Measurements from ENCODE around the gene BBOX1.
"Not testable (repeated sequence)": the region's sequence is repeated elsewhere in the genome, so short reads cannot be mapped to it uniquely, and the experiment has no call there.

BBOX1 gene

GRCh38 chr11:27115051-27115650 lies 74.5 kb downstream of the BBOX1 start:
- no peak for FAIRE-seq
- TF ChIP-seq PAX5 (IDR thresholded peaks at IDR 0.05; ENCODE audit: insufficient read depth, low read length, severe bottlenecking): no peak
- no peak for TF ChIP-seq POLR2AphosphoS5 (IDR thresholded peaks at IDR 0.05; ENCODE audit: low read depth, low read length)
- TF ChIP-seq POU2F2 (IDR thresholded peaks at IDR 0.05; ENCODE audit: low read depth, low read length): no peak
- no peak for TF ChIP-seq POLR2A (IDR thresholded peaks at IDR 0.05; ENCODE audit: low read depth, low read length)
- TF ChIP-seq TAF1 (IDR thresholded peaks at IDR 0.05; ENCODE audit: low read depth, low read length): no peak
- TF ChIP-seq SPI1 (IDR thresholded peaks at IDR 0.05; ENCODE audit: low read depth, low read length): no peak
- no peak for DNase-seq (ENCODE audit: insufficient read length, low spot score)

- no peak for FAIRE-seq
- no peak for DNase-seq (ENCODE audit: insufficient read length, low spot score)
- TF ChIP-seq TAF1 (IDR thresholded peaks at IDR 0.05; ENCODE audit: low read depth, low read length): no peak
- TF ChIP-seq PAX5 (IDR thresholded peaks at IDR 0.05; ENCODE audit: insufficient read depth, low read length, severe bottlenecking): no peak
- TF ChIP-seq POU2F2 (IDR thresholded peaks at IDR 0.05; ENCODE audit: low read depth, low read length): no peak
- no peak for TF ChIP-seq POLR2AphosphoS5 (IDR thresholded peaks at IDR 0.05; ENCODE audit: low read depth, low read length)
- no peak for TF ChIP-seq POLR2A (IDR thresholded peaks at IDR 0.05; ENCODE audit: low read depth, low read length)
- TF ChIP-seq SPI1 (IDR thresholded peaks at IDR 0.05; ENCODE audit: low read depth, low read length): no peak
These were observed 76.1 kb downstream of the BBOX1 start for GRCh38 chr11:27116684-27117083.

DNA sequence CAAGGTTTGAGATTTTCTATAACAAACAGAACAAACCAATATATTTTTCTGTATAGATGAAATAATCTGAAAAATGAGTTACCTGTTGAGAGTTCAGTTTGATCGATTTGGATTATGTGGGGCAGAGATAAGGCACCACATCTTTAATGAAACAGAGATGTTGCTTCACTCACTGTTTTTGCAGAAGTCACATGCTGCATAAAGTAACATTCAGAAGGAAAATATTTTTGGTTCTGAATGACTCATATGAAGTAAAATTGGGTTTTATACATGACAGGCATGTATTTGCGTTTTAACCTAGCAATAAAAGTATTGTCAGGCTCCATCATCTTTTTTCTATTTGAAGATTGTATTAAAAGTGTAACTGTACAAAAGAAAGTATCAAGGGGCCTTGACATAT lies 77.8 kb downstream of the BBOX1 start:
- DNase-seq (ENCODE audit: insufficient read length, low spot score) (no peak), FAIRE-seq (no peak)
- TF ChIP-seq POLR2A (IDR thresholded peaks at IDR 0.05; ENCODE audit: low read depth, low read length): no peak

DNA sequence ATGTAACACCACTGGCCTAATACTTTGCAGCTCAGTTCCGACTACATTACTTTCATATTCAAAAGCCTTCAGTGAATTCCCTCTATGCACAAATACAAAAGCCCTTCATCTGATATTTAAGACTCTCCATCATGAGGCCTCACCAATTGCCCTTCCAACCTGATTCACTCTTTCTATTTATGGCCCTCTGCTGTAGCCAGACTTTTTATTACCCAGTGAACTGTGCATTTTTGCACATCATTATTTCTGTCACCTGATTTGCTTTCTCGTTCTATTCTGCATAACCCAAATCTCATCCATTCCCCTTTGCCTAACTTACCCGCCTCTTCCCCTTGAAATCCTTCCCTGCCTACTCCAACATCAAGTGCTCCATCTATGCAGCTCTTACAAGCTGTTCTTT lies 78.3 kb downstream of the BBOX1 start:
- TF ChIP-seq POLR2A (IDR thresholded peaks at IDR 0.05; ENCODE audit: low read depth, low read length) (no peak), PAX5 (IDR thresholded peaks at IDR 0.05; ENCODE audit: insufficient read depth, low read length, severe bottlenecking) (no peak), SPI1 (IDR thresholded peaks at IDR 0.05; ENCODE audit: low read depth, low read length) (no peak), POLR2AphosphoS5 (IDR thresholded peaks at IDR 0.05; ENCODE audit: low read depth, low read length) (no peak)
- no peak for DNase-seq (ENCODE audit: insufficient read length, low spot score)
- FAIRE-seq: no peak

GRCh38 chr11:27119396-27119795 lies 78.8 kb downstream of the BBOX1 start:
- TF ChIP-seq POU2F2 (IDR thresholded peaks at IDR 0.05; ENCODE audit: low read depth, low read length) (no peak), POLR2A (IDR thresholded peaks at IDR 0.05; ENCODE audit: low read depth, low read length) (no peak), PAX5 (IDR thresholded peaks at IDR 0.05; ENCODE audit: insufficient read depth, low read length, severe bottlenecking) (no peak), TAF1 (IDR thresholded peaks at IDR 0.05; ENCODE audit: low read depth, low read length) (no peak), POLR2AphosphoS5 (IDR thresholded peaks at IDR 0.05; ENCODE audit: low read depth, low read length) (no peak), SPI1 (IDR thresholded peaks at IDR 0.05; ENCODE audit: low read depth, low read length) (no peak)
- no peak for FAIRE-seq
- no peak for DNase-seq (ENCODE audit: insufficient read length, low spot score)

- no peak for TF ChIP-seq POU2F2 (IDR thresholded peaks at IDR 0.05; ENCODE audit: low read depth, low read length)
- no peak for TF ChIP-seq TAF1 (IDR thresholded peaks at IDR 0.05; ENCODE audit: low read depth, low read length)
- no peak for TF ChIP-seq POLR2AphosphoS5 (IDR thresholded peaks at IDR 0.05; ENCODE audit: low read depth, low read length)
- TF ChIP-seq PAX5 (IDR thresholded peaks at IDR 0.05; ENCODE audit: insufficient read depth, low read length, severe bottlenecking): no peak
- no peak for TF ChIP-seq POLR2A (IDR thresholded peaks at IDR 0.05; ENCODE audit: low read depth, low read length)
- no peak for TF ChIP-seq SPI1 (IDR thresholded peaks at IDR 0.05; ENCODE audit: low read depth, low read length)
- FAIRE-seq: no peak
- no peak for DNase-seq (ENCODE audit: insufficient read length, low spot score)
These were observed 79.6 kb downstream of the BBOX1 start for GRCh38 chr11:27120211-27120610.

DNA sequence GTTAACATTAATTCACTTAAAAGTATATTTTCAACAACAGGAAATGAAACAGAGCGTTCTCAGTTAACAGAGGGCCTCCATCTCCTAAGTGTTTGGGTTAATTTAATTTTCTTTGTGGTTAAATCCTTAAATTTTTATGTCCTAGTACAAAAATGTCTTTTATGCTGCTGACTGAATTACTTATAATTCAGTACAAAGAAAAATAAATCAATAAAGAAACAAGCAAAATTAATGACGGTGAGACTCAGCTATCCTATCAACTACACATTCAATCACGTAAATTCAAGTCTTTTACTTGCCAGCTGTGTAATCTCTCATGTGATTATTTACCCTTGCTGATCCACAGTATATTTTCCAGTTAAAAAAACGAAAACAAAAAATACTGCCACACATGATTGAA lies 81.4 kb downstream of the BBOX1 start:
- DNase-seq (ENCODE audit: insufficient read length, low spot score): no peak
- TF ChIP-seq POLR2A (IDR thresholded peaks at IDR 0.05; ENCODE audit: low read depth, low read length): no peak
- TF ChIP-seq PAX5 (IDR thresholded peaks at IDR 0.05; ENCODE audit: insufficient read depth, low read length, severe bottlenecking): no peak
- no peak for TF ChIP-seq SPI1 (IDR thresholded peaks at IDR 0.05; ENCODE audit: low read depth, low read length)
- TF ChIP-seq POLR2AphosphoS5 (IDR thresholded peaks at IDR 0.05; ENCODE audit: low read depth, low read length): no peak
- TF ChIP-seq TAF1 (IDR thresholded peaks at IDR 0.05; ENCODE audit: low read depth, low read length): no peak
- TF ChIP-seq POU2F2 (IDR thresholded peaks at IDR 0.05; ENCODE audit: low read depth, low read length): no peak
- FAIRE-seq: no peak

DNA sequence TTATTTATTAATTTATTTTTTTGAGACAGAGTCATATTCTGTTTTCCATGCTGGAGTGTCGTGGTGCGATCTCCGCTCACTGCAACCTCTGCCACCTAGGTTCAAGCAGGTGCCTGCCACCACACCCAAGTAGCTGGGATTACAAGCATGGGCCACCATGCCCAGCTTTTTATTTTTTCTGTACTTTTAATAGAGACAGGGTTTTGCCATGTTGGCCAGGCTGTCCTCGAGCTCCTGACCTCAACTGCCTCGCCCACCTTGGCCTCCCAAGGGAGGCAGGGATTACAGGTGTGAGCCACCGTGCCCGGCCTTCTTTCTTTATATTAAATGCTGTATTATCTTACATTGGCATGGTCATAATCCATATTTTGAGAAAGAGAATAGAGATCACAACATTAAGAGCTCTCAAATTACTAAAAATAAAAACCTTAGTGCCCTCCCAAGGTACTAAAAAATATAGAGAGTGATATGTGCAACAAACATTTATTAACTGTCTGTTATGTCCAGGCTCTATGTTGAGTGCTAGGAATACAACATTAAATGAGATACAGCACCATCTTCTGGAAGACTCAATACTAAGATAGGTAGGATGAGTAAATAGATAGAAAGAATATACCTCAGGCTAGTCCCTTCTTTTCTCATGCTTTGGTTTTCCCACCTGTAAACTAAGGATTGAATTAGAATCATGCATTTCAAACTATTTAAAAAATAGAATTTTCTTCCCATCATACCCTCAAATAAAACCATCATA lies 84.1 kb downstream of the BBOX1 start:
- no peak for TF ChIP-seq PAX5 (IDR thresholded peaks at IDR 0.05; ENCODE audit: insufficient read depth, low read length, severe bottlenecking)
- no peak for TF ChIP-seq SPI1 (IDR thresholded peaks at IDR 0.05; ENCODE audit: low read depth, low read length)
- no peak for TF ChIP-seq POLR2A (IDR thresholded peaks at IDR 0.05; ENCODE audit: low read depth, low read length)
- TF ChIP-seq TAF1 (IDR thresholded peaks at IDR 0.05; ENCODE audit: low read depth, low read length): no peak
- DNase-seq (ENCODE audit: insufficient read length, low spot score): no peak
- no peak for FAIRE-seq

DNA sequence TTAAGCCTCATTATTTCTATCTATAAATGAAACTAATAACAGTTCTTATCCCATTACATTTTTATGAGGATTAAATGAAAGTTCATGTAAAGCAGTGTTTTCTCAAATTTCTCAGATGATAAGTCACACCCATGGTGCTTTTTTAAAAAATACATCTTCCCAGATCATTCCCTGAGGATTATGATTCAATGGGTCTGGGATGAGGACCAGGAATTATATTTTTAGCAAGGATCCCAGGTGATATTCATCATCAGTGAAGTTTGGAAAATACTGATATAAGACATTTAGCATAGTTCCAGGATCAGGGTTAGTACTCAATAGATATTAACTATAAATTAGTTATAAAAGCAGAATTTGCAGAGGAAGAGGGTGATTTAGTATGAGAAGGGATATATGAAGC lies 89.1 kb downstream of the BBOX1 start:
- no peak for FAIRE-seq
- no peak for TF ChIP-seq POU2F2 (IDR thresholded peaks at IDR 0.05; ENCODE audit: low read depth, low read length)
- no peak for TF ChIP-seq POLR2AphosphoS5 (IDR thresholded peaks at IDR 0.05; ENCODE audit: low read depth, low read length)
- TF ChIP-seq POLR2A (IDR thresholded peaks at IDR 0.05; ENCODE audit: low read depth, low read length): no peak
- no peak for TF ChIP-seq PAX5 (IDR thresholded peaks at IDR 0.05; ENCODE audit: insufficient read depth, low read length, severe bottlenecking)
- no peak for TF ChIP-seq TAF1 (IDR thresholded peaks at IDR 0.05; ENCODE audit: low read depth, low read length)
- no peak for TF ChIP-seq SPI1 (IDR thresholded peaks at IDR 0.05; ENCODE audit: low read depth, low read length)
- no peak for DNase-seq (ENCODE audit: insufficient read length, low spot score)

- DNase-seq (ENCODE audit: insufficient read length, low spot score): no peak
- TF ChIP-seq TAF1 (IDR thresholded peaks at IDR 0.05; ENCODE audit: low read depth, low read length): no peak
- no peak for TF ChIP-seq POLR2AphosphoS5 (IDR thresholded peaks at IDR 0.05; ENCODE audit: low read depth, low read length)
- TF ChIP-seq SPI1 (IDR thresholded peaks at IDR 0.05; ENCODE audit: low read depth, low read length): no peak
- TF ChIP-seq PAX5 (IDR thresholded peaks at IDR 0.05; ENCODE audit: insufficient read depth, low read length, severe bottlenecking): no peak
- TF ChIP-seq POLR2A (IDR thresholded peaks at IDR 0.05; ENCODE audit: low read depth, low read length): no peak
- TF ChIP-seq POU2F2 (IDR thresholded peaks at IDR 0.05; ENCODE audit: low read depth, low read length): no peak
- no peak for FAIRE-seq
These were observed 90.2 kb downstream of the BBOX1 start for GRCh38 chr11:27130806-27131205.

DNA sequence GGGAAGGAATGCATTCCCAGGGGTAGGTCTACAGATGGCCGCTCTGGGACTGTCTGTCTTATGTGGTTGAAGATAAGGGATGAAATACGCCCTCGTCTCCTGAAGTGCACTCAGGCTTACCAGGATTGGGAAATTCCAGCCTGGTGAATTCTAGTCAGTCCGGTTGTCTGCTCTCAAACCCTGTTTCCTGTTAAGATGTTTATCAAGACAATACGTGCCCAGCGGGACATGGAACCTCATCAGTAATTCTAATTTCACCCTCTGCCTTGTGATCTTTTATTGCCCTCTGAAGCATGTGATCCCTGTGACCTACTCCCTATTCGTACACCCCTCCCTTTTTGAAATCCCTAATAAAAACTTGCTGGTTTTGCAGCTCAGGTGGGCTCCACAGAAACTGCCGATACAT lies 95.3 kb downstream of the BBOX1 start:
- DNase-seq (ENCODE audit: insufficient read length, low spot score); FAIRE-seq: not testable (repeated sequence)
